ENCODE data around the gene CASZ1. TPM values are rescaled to one million over a fixed set of nuclear protein-coding genes. Genes with fewer than 3 reads are reported as not detected.

CASZ1 gene
- total and polyA plus RNA-seq, 10 of the 15 experiments (the other 5 are each of a cell fraction or from before 2014, with no cell fraction given), result 0.52 to 9.8 (median 3.7) TPM

DNA sequence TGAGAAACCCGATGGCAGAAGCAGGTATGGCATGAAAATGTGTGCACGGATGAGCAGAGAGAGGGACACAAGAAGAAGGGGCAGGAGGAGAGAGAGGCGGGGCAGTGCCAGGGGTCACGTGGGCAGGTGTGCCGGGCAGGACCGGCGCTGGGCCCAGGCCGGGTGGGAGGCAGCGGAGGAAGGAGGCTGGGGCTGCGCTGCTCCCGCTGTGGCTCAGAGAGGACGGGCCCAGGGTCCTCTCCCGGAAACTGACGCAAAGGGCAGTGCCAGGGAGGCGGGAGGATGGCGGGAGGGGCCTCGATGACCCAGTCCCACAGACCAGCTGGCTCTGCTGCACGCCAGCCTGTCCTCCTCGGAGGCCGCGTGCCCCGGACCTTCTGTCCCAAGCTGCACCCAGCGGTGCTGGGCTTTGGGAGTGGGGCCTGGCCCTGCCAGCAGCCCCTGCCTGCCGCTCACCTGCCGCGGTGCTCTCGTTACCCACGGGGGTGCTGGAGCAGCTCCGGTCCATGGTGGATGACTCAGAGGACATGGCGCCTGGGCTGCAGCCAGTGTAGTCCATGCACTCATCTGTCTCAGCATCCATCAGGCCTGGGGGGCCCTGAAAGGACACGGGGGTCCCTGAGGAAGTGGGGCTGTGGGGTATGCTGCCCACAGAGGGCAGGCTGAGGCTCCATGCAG lies 153.9 kb downstream of the CASZ1 start (continued):
- no peak for TF ChIP-seq KDM1A (IDR thresholded peaks at IDR 0.05; ENCODE audit: borderline replicate concordance)

DNA sequence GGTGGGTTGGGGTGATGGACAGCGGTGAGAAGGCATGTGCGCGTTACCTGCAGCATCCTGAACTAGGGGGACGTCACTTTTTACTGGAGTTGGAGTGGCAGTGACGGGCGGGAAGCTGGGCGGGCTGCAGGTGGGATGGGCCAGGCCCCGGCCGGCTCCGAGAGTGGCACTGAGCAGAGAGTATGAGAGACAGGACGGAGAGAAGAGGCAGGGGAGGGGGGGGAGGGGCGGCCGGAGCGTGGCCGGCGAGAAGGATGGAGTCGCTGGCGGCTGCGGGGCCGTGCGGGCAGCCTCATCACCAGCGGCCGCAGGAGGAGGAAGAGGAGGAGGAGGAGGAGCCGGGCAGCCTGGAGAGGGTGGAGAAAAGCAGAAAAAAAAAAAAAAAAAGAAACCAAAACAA lies 154.5 kb downstream of the CASZ1 start:
- Histone ChIP-seq H3K79me2 (ENCODE audit: control insufficient read depth, insufficient read depth, low read length) (no peaks in the 10 kb centered on the region), H3K4me2 (ENCODE audit: control insufficient read depth, insufficient read depth) (no peak overlapping the region), H3K4me3 (no peak overlapping the region), H3K4me1 (ENCODE audit: control insufficient read depth, insufficient read depth, low read length) (no peaks in the 10 kb centered on the region), H4K20me1 (ENCODE audit: control insufficient read depth, insufficient read depth) (no peaks in the 10 kb centered on the region), H3K27me3 (replicated peaks in 1 of 2; ENCODE audit: control insufficient read depth in 2 of 2, insufficient read depth in 2 of 2, low read length in 1 of 2) (no peaks in the 10 kb centered on the region), H2AFZ (ENCODE audit: control insufficient read depth, low read depth, low read length) (no peak overlapping the region), H3K9ac (ENCODE audit: control insufficient read depth, insufficient read depth, low read length) (no peak overlapping the region), H3K36me3 (ENCODE audit: control insufficient read depth in 2 of 2, insufficient read depth in 2 of 2, low read length in 1 of 2) (no peaks in the 10 kb centered on the region), H3K9me3 (replicated peaks; ENCODE audit: control insufficient read depth, insufficient read depth, low read length) (no peaks in the 10 kb centered on the region), H3K27ac (ENCODE audit: control insufficient read depth, insufficient read depth) (no peak overlapping the region)
- in situ Hi-C loops (cut with MboI), result no loop called here
- FAIRE-seq, result no peak
- intact Hi-C loops (cut with micrococcal nuclease; ENCODE audit: unreplicated experiment), result no loop called here
- SMC1A ChIA-PET (ENCODE audit: uncharacterized antibody, unreplicated experiment), result no interaction called here
- no peak for ATAC-seq
- no TSS peak for BruUV-seq (replicated peaks)
- RAD21 ChIA-PET (ENCODE audit: unreplicated experiment), result no interaction called here
- TF ChIP-seq, protein P1, sequence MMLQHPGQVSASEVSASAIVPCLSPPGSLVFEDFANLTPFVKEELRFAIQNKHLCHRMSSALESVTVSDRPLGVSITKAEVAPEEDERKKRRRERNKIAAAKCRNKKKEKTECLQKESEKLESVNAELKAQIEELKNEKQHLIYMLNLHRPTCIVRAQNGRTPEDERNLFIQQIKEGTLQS (IDR thresholded peaks at IDR 0.05; ENCODE audit: borderline replicate concordance, extremely low read depth, low read depth, low read length), result no peak
- no peak for TF ChIP-seq RBBP5 (conservative IDR thresholded peaks at IDR 0.05)
- TF ChIP-seq, protein P2, sequence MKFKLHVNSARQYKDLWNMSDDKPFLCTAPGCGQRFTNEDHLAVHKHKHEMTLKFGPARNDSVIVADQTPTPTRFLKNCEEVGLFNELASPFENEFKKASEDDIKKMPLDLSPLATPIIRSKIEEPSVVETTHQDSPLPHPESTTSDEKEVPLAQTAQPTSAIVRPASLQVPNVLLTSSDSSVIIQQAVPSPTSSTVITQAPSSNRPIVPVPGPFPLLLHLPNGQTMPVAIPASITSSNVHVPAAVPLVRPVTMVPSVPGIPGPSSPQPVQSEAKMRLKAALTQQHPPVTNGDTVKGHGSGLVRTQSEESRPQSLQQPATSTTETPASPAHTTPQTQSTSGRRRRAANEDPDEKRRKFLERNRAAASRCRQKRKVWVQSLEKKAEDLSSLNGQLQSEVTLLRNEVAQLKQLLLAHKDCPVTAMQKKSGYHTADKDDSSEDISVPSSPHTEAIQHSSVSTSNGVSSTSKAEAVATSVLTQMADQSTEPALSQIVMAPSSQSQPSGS (IDR thresholded peaks at IDR 0.05; ENCODE audit: low read length), result no peak
- TF ChIP-seq MYC (IDR thresholded peaks at IDR 0.05; ENCODE audit: insufficient read depth, insufficient read length, insufficient replicate concordance, low read length, severe bottlenecking), result no peak
- TF ChIP-seq SMAD1 (IDR thresholded peaks at IDR 0.05; ENCODE audit: low read depth, partially characterized antibody), result no peak
- TF ChIP-seq, protein P3, sequence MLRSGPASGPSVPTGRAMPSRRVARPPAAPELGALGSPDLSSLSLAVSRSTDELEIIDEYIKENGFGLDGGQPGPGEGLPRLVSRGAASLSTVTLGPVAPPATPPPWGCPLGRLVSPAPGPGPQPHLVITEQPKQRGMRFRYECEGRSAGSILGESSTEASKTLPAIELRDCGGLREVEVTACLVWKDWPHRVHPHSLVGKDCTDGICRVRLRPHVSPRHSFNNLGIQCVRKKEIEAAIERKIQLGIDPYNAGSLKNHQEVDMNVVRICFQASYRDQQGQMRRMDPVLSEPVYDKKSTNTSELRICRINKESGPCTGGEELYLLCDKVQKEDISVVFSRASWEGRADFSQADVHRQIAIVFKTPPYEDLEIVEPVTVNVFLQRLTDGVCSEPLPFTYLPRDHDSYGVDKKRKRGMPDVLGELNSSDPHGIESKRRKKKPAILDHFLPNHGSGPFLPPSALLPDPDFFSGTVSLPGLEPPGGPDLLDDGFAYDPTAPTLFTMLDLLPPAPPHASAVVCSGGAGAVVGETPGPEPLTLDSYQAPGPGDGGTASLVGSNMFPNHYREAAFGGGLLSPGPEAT (IDR thresholded peaks at IDR 0.05; ENCODE audit: low read depth), result no peak
- CTCF ChIA-PET, result no interaction called here
- 93% methylated on average over 4 of the region's 24 CpGs for WGBS (ENCODE audit: insufficient coverage, insufficient replicate concordance, low lambda C conversion rate, missing lambda C conversion rate)
- POLR2A ChIA-PET, result no interaction called here
- no peak for DNase-seq (ENCODE audit: low read depth, low spot score)
